Tibial nerve (tissue), 4 donors: ENCODE data around the gene ZMYND8.

Source experiments
- CTCF ChIP-seq, 5 experiments: fragments of 200-600 bp in 3 of 5; fragments of 450-650 bp in 2 of 5; sonication (generic) in 3 of 5; IDR thresholded peaks; one replicate each; pipeline ENCODE4 v1.5.1; 2016 to 2019; ENCODE audit warnings: antibody characterized with exemption in 5 of 5, mild to moderate bottlenecking in 3 of 5, moderate library complexity in 2 of 5
- EP300 ChIP-seq, 2 donors: sonication (generic); formaldehyde crosslinking; IDR thresholded peaks; one replicate each; pipeline ENCODE4 v1.6.1; 2017; ENCODE audit warnings: antibody characterized with exemption in 2 of 2, mild to moderate bottlenecking in 1 of 2
- POLR2A ChIP-seq, 2 donors: fragments of 450-650 bp; IDR thresholded peaks; one replicate each; pipeline ENCODE4 v1.6.1; 2017; ENCODE audit warnings: antibody characterized with exemption in 2 of 2, mild to moderate bottlenecking in 2 of 2, moderate library complexity in 2 of 2

GRCh38 chr20:47220161-47220582 lies 136.3 kb downstream of the ZMYND8 start:
- TF ChIP-seq CTCF (IDR thresholded peaks at IDR 0.05) = peak in 3 of 5 experiments; percentile 18 to 54 (median 47)
- no peak for TF ChIP-seq POLR2A (IDR thresholded peaks at IDR 0.05)
- TF ChIP-seq EP300 (IDR thresholded peaks at IDR 0.05) = no peak
